Activated CD4-positive, CD25-positive, alpha-beta regulatory T cell treated with anti-CD3 and anti-CD28 coated beads, Interleukin-2, amount 50 U/mL, for 24 hours (primary cell): ENCODE results near the gene HCK.
A peak's percentile ranks its signal among the peaks of the same experiment; 100 is the strongest.

Experiments used
- ATAC-seq, 2 donors: fragments of 150-1000 bp; cut with Tn5 transposase; one replicate each; pipeline ENCODE4 v1.10.0; 2021; ENCODE audit warnings: mild to moderate bottlenecking in 1 of 2, moderate library complexity in 1 of 2

The HCK gene

DNA sequence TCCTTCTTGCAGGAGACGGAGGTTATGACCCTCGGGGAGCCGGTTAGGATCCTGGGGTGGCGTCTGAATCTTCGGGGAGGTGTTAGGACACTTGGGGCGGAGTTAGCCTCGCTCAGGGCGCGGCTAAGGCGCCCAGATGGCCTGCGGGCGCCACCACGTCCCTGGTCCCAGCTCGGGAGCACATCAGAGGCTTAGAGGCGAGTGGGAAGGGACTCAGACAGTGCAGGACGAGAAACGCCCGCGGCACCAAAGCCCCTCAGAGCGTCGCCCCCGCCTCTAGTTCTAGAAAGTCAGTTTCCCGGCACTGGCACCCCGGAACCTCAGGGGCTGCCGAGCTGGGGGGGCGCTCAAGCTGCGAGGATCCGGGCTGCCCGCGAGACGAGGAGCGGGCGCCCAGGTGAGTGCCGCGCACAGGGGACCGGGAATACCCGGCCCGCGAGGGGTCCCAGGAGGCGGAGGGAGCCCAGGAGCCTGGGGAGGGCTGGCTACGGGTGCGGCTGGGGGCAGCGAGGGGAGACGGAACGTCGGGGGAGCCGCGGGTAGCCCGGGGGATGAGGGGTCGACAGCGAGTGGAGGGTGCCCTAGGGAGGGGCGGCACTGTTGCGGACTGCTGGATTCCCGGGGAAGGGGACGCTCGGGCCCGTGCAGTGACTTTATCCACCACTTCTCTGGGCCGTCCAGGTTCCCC lies at the start of gene HCK:
HCK (plus strand) TSS at position 153 of the 688 bp plus-strand sequence.
- peak in 1 of 2 donors; percentile 30 for ATAC-seq

GRCh38 chr20:32003325-32003724 lies 48.7 kb upstream of the HCK start:
- ATAC-seq: no peak

- no peak for ATAC-seq
Measured at GRCh38 chr20:32004963-32005362, 47.1 kb upstream of the HCK start.

GRCh38 chr20:32006053-32006452 lies 46.0 kb upstream of the HCK start:
- no peak for ATAC-seq

GRCh38 chr20:32006841-32007786 lies 44.9 kb upstream of the HCK start:
- ATAC-seq: no peak

GRCh38 chr20:32007787-32008616 lies 44.0 kb upstream of the HCK start:
- no peak for ATAC-seq

- ATAC-seq: no peak
Measured at GRCh38 chr20:32009564-32009963, 42.5 kb upstream of the HCK start.

GRCh38 chr20:32010101-32010500 lies 41.9 kb upstream of the HCK start, which contains the start of gene CCM2L:
TSS of gene CCM2L (plus strand) at chr20:32010438. CDS start at chr20:32010455, 17 bp downstream.
- ATAC-seq: no peak

DNA sequence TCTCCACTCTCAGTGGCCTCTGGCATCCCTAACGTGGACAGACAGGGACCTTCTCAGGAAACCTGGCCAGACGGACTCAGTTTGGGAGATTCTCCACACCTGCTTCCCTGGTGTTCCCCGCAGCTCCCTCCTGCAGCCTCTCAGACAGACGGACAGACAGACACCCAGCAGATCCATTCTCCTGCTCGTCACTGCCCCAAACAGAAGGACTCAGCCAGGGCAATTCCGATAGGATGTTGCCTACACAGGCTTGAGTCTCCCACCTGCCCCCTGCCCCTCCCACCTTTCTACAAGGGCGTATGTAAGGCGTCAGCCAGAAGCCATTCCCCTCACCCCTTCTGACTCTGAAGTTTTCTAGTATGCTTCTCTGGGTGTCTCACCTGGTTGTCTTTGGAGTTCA lies 41.4 kb upstream of the HCK start:
- ATAC-seq: no peak

DNA sequence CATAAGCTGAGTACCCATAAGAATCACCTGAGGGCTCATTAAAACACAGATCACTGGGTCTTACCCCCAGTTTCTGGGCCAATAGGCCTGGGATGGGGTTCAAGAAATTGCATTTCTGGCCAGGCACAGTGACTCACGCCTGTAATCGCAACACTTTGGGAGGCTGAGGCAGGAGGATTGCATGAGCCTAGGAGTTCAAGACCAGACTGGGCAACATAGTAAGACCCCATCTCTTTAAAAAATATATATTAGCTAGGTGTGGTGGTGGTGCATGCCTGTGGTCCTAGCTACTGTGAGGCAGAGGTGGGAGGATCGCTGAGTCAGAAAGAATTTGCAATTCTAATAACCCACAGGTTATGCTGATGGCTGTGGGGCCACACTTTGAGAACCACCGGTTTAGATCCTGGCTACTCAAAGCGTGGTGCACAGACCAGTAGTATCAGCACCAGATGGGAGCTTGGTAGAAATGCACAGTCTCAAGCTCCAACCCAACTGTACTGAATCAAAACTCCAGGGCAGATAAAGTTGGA lies 39.8 kb upstream of the HCK start:
- ATAC-seq: no peak

GRCh38 chr20:32013326-32013725 lies 38.7 kb upstream of the HCK start:
- no peak for ATAC-seq

DNA sequence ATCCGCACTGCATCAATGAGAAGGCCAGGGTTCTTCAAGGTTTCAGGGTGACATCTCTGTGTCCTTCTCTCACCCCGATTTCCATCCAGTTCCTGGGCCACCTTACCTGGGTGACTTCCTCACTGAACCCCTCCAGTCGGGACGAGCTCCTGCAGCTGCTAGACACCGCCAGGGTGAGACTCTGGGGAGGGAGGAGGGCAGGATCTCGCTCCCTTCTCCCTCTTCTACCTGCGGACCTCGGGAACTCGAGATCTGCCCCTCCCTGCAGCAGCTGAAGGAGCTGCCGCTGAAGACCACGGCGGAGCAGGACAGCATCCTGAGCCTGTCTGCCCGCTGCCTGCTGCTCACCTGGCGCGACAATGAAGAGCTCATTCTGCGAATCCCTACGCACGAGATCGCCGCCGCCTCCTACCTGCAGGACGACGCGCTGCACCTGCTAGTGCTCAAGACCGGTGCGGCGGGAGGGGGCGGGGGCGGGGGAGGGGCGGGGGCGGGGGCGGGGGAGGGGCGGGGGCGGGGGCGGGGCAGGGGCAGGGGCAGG lies 34.3 kb upstream of the HCK start:
- peak; percentile 25 to 42 for ATAC-seq

DNA sequence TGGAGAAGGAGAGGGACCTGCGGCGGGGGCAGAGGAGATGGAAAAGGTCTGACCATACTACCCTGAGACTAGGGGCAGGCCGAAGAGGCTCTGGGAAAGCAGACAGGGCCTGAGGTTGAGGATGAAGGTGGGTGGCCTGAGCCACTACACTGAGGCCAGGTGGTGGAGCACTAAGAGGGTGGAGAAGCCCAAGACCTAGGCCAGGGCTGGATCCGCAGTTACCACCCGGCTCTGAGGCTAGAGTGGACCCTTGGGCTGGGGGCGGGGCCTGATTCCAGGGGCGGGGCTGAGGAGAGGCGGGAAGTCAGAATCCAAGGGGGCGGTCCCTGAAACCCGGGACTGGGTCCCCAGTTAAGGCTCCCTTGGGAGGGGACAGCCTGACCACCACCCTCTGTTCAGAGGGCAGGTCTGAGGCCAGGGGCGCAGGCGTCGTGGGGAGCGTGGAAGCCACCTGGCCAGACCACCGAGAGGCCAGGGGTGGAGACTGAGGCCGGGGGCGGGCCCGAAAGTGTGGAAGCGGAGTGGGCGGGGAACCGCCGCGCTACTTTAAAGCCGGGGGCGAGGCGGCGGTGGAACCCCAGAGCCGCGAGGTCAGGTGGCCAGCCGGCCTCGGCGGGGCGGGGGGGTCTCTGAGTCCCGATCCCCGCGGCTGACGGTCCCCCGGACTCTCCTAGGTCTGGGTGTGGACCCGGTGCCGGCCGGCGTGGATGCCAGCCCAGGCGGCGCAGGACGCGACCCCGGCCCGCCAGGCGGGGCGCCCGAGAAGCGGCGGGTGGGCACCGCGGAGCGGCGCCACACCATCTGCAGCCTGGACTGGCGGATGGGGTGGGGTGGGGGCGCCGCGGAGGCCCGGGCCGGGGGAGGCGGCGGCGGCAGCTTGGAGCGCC lies 33.5 kb upstream of the HCK start:
- peak; percentile 42 to 55 for ATAC-seq

- no peak for ATAC-seq
Measured at GRCh38 chr20:32019156-32019510, 32.9 kb upstream of the HCK start.

DNA sequence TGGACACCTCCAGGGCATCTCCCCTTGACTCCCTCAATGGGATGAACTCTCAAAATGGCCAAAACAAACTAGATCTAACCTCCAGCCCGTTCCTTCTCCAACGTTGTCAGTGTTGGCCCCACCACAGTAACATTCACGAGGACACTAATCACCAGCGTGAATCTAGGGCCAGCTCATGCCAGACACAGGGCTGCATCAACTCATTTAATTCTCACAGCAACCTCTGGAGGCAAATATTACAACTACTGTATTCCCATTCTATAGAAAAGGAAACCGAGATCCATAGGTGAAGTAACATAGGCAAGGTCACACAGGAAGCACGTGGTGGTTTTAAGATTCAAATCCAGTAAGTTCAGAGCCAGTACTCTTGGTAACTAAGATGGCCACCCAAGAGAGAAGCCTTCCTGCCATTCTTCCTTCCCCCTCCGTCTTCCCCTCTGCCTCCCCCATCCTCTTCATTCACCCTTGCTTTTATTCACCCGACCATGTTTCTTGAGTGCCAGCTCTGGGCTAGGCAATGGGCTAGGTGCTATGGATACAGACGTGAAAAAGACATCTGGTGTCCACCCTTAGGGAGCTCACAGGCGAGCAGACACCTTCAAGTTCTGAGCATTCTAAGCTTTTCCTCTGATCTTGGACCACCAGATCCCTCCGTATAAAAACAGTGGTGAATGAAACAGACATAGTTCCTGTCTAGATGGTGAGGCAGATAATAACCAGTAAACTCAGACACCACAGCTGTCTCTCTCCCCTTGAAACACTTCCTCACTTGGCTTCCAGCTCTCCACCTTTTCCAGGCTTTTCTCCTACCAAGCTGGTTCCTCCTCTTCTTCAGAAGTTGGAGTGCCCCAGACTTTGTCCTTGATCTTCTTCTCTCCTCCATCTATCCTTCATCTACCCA lies 32.2 kb upstream of the HCK start:
- no peak for ATAC-seq

GRCh38 chr20:32021091-32021490 lies 31.0 kb upstream of the HCK start:
- no peak for ATAC-seq

GRCh38 chr20:32024683-32025295 lies 27.3 kb upstream of the HCK start:
- ATAC-seq: no peak

DNA sequence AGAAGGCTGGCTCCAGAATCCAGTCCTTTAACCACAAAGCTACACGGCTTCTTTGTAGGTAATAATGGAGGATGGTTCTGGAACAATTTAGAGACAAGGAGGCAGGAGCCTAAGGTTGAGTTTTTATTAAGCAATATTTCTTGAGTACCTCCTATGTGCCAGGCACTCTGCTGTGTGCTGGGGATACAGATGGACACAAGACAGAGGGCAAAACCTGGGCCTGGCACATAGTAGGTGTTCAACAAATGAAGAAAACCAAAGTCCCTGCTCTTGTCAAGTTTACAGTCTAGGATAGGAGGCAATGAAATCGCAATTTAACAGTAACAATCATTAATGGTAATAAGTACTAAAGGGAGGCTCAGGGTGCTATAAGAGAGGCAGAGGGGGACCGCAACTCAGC lies 24.4 kb upstream of the HCK start:
- no peak for ATAC-seq

DNA sequence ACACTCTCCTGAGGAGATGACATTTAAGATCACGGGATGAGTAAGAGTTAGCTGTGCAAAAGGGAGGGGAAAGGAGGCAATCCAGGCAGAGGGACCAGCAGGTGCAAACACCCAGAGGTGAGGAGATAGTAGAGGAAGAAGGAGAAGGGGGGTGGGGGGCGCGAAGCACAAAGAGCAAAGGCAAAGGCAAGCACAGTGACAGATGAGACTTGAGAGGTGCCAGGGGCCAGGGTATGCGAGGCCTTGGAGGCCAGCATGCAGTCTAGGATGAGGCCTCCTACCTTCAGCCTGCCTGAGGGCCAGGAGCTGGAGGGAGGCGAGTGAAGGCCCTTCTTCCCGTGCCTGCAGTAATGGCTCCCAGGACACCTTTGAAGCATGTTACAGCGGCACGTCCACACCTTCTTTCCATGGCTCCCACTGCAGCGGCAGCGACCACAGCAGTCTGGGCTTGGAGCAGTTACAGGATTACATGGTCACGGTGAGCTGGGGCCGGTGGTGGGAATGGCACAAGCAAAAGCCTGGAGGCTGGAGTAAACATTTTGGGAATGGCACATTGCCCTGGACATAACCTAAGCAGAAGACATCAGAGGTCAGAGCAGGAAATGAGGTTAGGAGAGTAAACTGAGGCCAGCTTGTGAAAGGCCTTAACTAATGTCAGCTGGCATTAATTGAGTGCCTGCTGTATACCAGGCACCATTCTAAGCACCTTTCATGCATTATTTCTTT lies 23.2 kb upstream of the HCK start:
- ATAC-seq: no peak
